OCI-M1 (cell line): ENCODE data around the gene COL25A1.
"Not testable (repeated sequence)": the region's sequence is repeated elsewhere in the genome, so short reads cannot be mapped to it uniquely, and the experiment has no call there.

Experiments
- DNase-seq: peaks from one replicate; lab custom pipeline; 2025; lab: John Stamatoyannopoulos, UW

Gene COL25A1

DNA sequence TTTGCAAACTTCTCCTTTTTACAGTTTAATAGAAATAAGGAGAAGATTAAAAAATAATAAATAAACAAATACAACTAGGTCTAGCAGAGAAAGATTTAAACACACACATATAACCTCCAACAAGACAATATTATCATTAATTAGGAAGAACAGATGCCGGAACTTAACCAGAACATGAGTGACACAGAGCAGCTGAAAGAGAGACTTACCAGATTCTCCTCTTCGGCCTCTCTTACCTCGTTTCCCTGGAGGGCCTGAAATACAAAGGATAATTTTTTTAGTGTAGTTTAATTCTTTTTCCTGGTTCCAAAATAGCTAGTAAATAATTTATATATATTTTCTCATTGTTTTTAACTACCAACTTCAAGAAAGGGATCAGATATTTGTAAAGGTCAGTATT is 252.5 kb downstream of the COL25A1 start:
- no peak for DNase-seq

DNA sequence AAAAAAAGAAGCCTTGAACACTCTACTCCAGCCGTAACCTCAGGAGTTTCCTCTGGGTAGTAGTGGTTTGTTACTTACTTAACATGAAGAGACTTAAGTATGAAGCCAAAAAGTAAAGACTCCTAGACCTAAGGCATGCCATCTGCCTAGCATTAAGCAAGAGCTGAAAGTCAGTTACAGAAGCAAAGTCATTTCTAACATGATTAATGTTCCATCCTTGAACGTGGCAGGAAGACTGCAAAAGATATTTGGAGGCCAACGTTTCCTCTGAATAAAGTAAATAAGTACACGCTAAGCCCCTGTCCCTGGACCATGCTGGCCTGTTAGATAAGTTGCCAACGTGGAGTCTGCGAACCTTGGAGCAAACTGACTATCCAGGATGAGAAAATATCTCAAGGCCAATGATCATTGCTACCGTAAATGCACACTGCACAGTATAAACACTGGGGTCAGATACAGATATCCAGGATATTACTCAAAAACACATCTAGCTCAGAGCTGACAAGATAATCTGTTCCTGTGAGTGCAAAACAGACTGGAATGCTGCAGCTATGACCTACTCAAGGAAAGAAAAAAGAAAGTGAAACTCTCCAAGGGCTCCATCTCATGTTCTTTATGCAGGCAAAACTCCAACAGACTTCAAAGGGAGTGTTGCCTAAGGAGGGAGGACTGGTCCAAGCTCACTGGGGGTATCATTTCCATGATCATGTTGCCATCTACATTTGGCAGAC is 255.8 kb downstream of the COL25A1 start:
- DNase-seq = peak; percentile 87

DNA sequence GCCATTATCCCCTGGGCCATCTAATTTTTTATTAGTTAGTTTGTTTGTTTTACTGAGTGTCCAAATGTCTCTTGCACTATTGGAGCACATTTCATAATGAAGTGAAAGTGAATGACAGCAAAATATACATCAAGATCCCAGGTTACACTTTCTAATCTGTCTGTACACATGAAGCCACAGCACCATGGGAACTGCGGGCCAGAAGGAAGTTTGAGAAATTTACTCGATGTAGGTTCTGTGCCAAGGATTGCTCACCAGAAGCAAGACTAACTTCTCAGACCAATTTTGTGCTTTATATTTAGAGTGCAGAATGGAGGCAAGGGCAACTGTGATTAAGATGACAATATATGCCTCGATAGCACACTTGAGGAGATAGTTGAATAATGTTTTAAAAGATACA is 258.0 kb downstream of the COL25A1 start:
- peak; percentile 89 for DNase-seq

DNA sequence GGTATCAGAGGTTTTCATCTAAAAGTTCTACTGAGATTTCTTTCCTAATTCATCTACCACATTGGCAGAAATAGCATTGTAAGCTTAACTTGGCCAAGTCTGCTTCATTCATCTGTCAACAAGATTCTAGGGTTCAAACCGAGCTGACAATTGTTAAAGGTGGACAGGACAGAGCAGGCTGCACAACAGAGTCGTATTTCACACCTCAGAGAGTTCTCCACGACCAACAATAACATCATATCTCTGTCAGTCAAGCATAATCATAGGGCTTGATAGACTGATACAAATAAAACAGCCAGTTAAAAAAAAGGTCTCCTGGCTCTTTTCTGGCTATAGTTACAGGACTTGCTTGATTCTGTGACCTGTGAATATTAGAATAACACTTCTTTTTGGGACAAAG is 259.2 kb downstream of the COL25A1 start:
- no peak for DNase-seq

DNA sequence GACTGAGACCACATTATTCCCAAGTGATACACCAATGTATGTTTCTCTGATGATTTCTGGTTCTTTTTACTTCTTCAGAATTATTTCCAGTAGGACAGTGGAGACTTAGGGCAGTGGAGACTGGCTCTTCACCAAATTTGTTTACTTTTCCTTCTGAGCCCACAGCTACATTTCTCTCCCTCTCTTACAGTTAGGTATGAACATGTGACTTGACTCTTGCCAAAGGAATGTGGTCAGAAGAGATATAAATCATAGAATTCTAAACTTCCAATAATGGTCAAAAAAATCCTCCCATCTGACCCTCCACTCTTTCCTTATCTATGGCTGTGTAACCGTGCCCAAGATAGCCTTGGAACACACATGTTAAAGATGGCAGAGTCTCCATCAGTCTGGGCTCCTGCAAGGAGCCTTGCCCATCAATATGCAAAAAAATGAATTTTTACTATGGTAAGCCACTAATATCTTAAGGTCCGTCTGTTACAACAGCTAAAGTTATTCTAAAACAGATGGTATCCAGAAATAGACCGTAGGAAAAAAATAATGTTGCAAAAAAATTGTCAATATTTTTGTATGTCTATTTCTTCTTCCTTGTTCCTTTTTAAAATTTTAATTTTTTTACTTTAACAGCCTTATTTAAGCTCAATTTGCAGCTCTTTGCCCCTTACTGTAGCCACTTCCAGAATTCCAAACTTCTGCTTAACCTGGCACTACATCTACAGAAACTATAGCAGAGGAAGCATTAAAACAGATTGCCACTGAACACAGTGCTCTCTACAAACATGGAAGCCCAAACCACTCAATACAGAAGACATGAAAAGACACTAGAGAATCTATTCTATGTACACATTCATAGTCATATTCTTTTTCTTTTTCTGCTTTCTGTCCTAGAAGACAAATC is 260.7 kb downstream of the COL25A1 start:
- DNase-seq = peak; percentile 84

DNA sequence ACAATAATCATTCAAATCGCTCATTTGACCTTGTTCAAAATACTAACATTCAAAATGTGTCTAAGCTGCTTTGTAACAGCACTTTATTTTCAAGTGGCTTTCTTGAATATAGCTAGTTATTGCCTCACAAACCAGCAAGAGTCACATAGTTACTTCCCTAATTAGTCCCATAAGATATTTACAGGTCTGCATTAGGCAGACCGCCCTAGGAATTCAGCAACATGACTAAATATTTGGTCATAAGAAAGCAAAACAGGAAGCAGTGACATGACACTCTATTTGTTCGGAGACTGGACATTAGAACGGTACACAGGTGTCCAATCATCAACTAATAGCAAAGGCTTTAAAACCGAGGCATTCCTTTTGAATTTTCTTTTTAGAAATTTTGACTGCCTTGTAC is 262.0 kb downstream of the COL25A1 start:
- peak; percentile 21 for DNase-seq

DNA sequence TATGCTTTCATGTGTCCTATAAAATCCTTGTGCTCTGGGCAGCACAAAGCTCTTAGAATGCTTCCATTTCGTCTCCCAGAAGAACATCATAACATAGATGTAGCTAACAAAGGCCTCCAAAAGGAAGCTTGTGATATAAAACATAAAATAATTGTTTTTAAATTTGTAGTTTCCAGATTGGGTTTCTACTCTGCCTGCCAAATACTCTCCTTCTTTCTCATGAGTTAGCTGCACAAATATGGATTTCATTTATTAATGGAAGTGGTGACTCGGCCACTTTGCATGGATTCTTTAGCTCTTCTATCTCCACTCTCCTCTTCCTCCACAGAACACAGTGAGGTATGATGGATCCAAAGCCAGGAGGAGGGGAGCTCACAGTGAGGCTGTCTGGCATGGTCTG is 265.4 kb downstream of the COL25A1 start:
- no peak for DNase-seq

DNA sequence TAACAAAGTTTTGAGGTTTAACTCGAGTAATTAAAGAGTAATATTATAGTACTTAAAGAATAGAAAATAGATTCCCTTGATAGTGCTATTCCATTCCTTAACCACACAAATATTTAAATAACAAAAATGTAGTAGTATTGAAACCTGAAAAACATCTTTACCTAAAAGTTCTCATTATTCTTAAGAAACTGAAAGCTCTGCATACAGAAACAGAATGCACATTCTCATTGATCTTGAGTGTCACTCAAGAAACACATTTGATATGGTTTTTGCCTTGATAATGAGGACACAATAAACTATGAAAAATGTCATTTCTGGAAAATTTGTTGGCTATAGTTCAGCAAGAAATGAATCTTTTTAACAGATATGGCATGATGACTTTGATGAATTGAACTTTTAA is 268.5 kb downstream of the COL25A1 start:
- DNase-seq = no peak

DNA sequence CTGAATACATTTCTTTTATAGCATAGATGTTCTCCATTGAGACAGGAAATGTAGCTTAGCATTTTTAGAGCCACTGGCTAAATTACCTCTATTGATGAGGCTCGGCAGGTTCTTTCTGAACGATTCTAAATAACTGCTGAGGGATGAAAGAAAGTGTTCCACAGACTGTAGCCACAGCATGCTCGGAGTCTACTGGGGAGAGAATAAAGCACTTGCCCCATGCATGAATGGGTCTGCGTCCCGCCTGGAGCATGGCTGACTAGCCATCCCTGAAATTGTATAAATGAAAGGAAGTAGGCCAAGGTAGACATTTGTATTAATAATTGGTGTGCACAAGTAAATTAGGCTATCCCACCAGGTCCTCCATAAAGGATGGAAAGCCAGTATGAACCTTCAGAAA is 269.8 kb downstream of the COL25A1 start:
- no peak for DNase-seq

DNA sequence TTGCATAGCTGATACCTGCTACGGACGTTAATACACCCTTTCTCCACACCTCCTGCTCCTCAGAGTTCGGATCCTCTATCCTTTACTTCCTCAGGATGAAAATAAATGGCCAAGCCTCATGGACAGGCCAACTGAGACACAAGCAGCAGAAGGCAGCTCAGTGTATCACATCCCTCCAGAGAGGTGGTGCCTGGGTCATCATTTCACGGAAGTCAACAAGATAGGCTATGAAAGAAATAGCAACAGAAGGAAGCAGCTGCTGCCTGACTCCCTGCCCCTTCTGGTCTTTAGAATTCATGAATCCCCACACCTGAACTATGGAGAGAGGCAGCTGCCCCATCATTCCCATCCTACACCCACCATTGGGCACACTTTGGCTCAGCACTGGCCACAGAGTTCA is 272.5 kb downstream of the COL25A1 start:
- DNase-seq = no peak

DNA sequence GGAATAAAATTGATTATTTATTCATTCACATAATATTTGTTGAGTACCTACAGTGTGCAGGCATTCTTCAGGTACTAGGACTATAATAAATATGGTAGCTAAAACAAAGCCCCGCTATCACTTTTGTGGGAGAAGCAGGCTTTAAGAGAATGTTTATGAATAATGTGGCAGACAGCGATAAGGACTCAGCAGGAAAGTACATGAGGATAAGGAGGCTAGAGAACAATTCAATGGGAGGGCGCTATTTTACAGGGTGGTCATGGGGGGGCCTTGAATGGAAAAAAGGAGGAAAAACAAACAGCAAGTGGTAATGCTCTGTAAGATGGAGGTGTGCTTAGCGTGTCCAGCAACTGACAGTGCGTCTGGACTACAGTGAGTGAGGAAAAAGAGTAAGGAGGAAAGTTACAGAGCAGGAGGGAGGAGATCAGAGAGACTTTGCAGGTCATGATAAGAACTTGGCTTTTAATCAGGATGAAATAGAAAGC is 275.4 kb downstream of the COL25A1 start:
- peak; percentile 59 for DNase-seq

DNA sequence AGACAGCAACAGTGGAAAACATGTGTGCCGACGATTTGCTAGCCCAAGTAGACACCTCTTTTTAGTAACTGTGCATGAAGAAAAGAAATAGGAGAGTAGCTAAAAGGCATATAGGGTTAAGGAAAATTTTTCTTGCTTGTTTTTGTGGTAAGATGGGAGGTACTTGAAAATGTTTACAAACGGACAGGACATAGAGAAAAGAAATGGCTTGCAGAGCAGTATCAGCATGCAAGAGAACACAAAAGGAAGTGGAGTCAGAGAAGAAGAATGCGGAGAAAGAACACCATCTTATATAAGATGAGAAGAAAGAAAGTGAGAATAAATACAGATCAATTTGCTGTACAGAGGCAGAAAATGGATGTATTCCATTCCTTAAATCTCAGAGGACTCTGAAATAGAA is 275.9 kb downstream of the COL25A1 start:
- DNase-seq = no peak

DNA sequence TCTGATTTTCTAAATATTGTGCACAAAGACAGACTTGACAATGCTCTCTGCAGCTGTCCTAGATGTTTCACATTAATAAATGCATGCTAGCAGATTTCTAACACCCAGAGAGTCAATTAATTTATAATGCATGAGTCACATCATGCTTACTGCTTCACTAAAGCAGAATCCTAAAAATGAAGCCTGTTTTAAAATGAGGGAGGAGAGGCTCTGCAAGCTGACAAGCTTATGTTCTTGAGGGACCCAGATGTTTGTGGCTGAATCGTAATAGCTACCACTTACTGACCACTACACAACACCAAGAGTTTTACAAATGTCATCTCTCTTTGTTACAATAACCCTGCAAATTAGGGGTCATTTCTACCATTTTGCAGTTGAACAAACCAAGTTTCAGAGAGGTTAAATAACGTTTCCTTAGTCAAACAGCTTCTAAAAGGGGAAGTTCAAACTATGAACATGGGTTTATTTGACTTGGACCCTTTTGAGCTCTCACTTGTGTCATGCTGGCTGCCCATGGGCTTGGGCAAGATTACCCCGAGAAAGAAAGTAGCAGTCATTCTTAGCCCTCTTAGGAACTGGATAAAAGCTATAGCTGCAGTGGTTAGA is 276.9 kb downstream of the COL25A1 start:
- peak; percentile 10 for DNase-seq

DNA sequence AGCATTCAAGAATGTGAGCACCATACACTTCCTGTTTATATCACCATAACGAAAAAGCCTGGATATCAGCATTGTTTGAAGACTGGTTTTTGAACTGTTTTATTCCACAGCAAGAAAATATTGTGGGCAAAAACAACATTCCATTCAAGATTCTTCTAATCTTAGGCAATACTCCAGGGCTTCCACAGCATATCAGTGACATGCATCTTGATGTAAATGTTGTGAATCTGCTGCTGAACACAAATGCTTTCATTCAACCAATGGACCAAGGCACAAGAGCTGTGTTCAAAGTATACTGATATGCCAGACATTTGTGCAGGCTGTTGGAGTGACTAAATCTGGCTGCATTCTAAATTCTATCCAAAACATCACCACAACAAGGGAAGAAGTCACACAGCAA is 279.5 kb downstream of the COL25A1 start:
- no peak for DNase-seq

DNA sequence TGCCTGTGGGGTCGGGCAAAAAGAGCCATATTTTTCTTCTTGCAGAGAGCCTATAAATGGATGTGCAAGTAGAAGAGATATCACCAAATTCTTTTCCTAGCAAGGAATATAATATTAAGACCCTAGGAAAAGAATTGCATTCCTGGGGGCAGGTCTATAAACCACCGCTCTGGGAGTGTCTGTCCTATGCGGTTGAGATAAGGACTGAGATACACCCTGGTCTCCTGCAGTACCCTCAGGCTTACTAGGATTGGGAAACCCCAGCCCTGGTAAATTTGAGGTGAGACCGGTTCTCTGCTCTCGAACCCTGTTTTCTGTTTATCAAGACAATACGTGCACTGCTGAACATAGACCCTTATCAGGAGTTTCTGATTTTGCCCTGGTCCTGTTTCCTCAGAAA is 280.8 kb downstream of the COL25A1 start:
- not testable (repeated sequence) for DNase-seq

DNA sequence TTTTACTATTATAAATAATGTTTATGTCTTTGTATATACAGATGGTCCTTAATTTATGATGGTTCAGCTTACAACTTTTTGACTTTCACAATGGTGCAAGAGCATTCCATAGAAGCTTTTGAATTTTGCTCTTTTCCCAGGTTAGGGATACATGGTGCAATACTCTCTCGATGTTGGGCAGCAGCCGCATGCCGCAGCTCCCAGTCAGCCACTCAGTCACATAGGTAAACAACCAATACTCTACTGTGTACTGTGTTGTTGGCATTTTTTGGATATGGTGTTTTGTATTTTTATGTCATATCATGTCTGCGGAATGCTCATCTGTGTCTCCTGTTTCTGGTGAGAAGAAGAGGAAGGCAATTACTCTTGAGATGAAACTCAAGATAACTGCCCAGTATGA is 281.6 kb downstream of the COL25A1 start:
- no peak for DNase-seq

DNA sequence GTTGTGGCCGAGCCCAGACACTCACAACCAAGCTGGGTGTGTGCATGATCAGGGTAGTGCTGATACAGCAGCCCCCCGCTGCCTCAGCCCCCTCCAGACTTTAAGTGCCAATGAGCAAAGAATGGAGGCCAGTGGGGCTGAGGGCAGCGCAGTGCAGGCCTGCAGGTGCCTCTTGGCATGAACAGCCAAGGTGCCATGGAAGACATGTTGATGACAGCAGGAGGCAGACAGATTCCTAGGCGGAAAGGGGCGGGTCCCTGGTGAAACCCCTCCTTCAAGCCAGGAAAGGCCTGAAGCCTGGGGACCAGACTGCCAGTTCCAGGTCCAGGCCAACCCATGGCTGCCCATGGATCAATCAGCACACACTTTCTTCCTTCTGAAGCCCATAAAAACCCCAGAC is 286.3 kb downstream of the COL25A1 start:
- DNase-seq = no peak

DNA sequence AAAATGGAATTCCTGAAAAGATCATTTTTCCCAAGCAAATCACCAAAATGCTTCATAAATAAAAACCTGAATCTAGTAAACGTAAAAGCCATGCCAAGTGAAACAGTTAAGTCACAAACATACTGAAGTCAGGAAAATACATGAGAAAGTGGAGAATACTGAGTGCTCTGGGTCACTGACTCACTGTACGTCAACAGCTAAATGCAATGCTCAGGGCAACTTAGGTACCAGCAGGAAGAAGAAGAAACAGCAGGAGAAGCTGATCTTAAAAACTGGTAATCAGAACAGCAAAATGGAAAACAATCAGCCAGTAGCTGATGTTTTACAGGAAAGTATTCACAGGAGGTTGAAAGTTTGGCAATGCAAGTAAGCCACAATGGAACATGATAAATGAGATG is 287.0 kb downstream of the COL25A1 start:
- no peak for DNase-seq

DNA sequence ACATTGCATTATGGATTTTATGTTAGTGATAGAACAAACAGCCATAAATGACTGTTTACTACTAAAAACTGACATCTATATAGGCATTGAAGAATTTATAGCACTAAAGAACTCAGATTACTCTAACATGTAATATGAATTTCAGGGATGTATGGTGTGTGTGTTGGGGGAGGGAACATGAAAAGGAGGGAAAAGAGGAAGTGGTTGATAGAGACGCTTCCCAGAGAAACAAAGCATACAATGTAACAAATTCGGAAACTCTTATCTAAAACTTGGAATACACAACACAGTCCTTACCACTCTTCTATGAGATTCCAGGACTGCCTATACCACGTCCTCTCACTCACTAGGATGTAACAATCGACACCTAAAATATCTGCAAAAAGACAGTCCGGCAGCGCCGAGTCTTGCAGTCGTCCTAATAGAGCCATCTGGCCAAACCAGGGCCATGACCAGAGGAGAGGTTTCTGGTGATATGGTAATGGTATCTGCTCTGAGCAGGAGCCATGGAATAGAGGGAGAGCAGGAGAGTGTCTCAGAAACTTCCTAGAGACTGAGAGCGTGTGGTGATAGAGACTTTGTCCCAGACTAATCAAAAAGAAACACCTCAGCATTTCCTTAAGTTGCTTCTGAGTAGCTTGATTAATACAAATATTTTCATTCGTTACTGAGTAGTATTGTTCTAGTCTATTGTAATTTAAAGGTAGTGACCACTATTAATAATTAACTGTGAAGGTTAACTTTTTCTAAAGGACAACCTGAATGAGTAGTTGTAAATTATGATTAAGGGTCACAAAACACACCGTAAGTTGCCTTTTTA is 287.7 kb downstream of the COL25A1 start:
- DNase-seq = peak; percentile 40

DNA sequence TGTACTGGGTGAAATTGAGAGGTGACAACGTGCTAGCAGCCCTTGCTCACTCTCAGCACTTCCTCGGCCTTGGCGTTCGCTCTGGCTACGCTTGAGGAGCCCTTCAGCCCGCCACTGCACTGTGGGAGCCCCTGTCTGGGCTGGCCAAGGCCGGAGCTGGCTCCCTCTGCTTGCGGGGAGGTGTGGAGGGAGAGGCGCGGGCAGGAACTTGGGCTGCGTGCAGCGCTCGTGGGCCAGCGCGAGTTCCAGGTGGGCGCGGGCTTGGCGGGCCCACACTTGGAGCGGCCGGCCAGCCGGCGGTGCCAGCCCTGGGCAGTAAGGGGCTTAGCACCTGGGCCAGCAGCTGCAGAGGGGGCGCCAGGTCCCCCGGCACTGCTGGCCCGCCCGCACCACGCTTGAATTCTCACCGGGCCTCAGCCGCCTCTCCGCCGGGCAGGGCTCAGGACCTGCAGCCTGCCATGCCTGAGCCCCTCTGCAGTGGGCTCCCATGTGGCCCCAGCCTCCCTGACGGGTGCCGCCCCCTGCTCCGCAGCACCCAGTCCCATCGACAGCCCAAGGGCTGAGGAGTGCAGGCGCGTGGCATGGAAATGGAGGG is 290.1 kb downstream of the COL25A1 start:
- DNase-seq = no peak

DNA sequence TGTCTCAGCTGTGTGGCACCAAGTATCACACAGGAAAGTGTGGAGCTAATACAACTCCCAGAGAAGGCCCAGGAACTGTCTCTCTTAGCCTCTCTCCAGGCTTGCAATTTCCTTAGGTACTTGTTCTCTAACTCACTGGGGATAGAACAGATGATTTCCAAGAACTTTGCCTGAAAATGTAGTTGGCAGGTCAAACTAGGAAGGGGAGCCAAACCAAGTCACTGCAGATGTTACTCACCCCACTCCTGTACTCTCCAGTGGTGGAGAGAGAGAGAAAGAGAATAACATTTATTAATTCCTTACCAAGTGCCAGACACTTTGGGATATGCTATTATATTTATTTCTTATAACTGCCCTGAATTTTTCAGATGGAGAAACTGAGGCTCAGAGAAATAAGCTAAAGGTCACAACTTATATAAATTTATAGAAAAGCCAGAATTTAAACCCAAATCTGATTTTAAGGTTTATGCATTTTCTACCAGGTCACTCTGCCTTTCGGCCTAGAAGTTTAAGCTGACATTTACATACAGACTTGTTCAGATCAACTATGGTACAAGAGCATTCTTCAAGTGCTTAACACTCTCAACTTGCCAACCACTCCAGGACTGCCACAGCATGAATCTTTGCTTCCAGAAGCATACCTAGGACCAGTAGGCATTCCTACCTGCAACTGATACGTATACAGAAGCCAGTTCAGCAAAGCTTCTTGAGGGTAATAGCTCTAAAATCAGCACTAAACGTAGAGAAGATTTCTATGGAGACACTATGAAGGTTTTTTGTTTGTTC is 291.0 kb downstream of the COL25A1 start:
- peak; percentile 8 for DNase-seq
